K562 (cell line): ENCODE data around the gene CRY2. TPM values are rescaled to one million over a fixed set of nuclear protein-coding genes. Genes with fewer than 3 reads are reported as not detected.

Experiments used
- DDX20 ChIP-seq: fragments of 450-650 bp; IDR thresholded peaks from 2 replicates; pipeline ENCODE4 v1.6.1; 2016; ENCODE audit warnings: missing genetic modification characterization, low read depth, mild to moderate bottlenecking, missing compliant biosample characterization, moderate library complexity
- FOXA3 ChIP-seq, 2 experiments: fragments of 450-650 bp in 1 of 2; sonication (generic) in 1 of 2; formaldehyde crosslinking; IDR thresholded peaks in 1 of 2; conservative IDR thresholded peaks in 1 of 2; 2 replicates each; pipeline versions ENCODE4 v1.4.0 to v1.8.0; 2020 to 2022; ENCODE audit warnings: mild to moderate bottlenecking in 2 of 2, missing genetic modification reagents in 1 of 2
- HDAC1 ChIP-seq, 2 experiments: fragments of 450-650 bp; IDR thresholded peaks; 2 replicates each; pipeline ENCODE4 v1.6.1; 2016 to 2017; ENCODE audit warnings: inconsistent platforms in 1 of 2, mild to moderate bottlenecking in 1 of 2, moderate library complexity in 1 of 2
- MYC ChIP-seq, 2 experiments: fragments of 250-450 bp in 1 of 2; sonication (Bioruptor Pico) in 1 of 2; IDR thresholded peaks; 2 replicates each; pipeline versions ENCODE4 v1.5.1 to v1.6.1; 2012 to 2021; ENCODE audit warnings: low read depth in 2 of 2, borderline replicate concordance in 1 of 2, improper control_type of control experiment in 1 of 2, low read length in 1 of 2, mild to moderate bottlenecking in 1 of 2, moderate library complexity in 1 of 2
- RBM22 ChIP-seq: fragments of 200-400 bp; formaldehyde crosslinking; IDR thresholded peaks from 2 replicates; pipeline ENCODE4 v1.6.1; 2018; ENCODE audit warnings: low read length, low read depth; ENCODE audit not compliant: poor library complexity, severe bottlenecking
- RBM25 ChIP-seq: fragments of 200-400 bp; formaldehyde crosslinking; IDR thresholded peaks from 2 replicates; pipeline ENCODE4 v1.6.1; 2018; ENCODE audit warnings: low read length, low read depth, moderate library complexity; ENCODE audit not compliant: severe bottlenecking
- RBM34 ChIP-seq: fragments of 200-400 bp; formaldehyde crosslinking; IDR thresholded peaks from 2 replicates; pipeline ENCODE4 v1.6.1; 2018; ENCODE audit warnings: low read length, borderline replicate concordance; ENCODE audit not compliant: insufficient read depth
- SNRNP70 ChIP-seq: fragments of 200-400 bp; formaldehyde crosslinking; optimal IDR thresholded peaks from 2 replicates; pipeline ENCODE3; 2017; ENCODE audit warnings: low read depth, low read length
- SP2 ChIP-seq: IDR thresholded peaks from 2 replicates; pipeline ENCODE4 v1.6.1; 2011; ENCODE audit warnings: mild to moderate bottlenecking, low read depth, low read length, moderate library complexity; ENCODE audit not compliant: poor library complexity, severe bottlenecking; ENCODE audit errors: extremely low read depth
- U2AF2 ChIP-seq: fragments of 200-400 bp; formaldehyde crosslinking; optimal IDR thresholded peaks from 2 replicates; pipeline ENCODE3; 2017; ENCODE audit warnings: low read depth, mild to moderate bottlenecking, low read length
- ZC3H4 ChIP-seq: sonication (generic); formaldehyde crosslinking; IDR thresholded peaks from 2 replicates; pipeline ENCODE4 v1.9.0; 2021; ENCODE audit warnings: missing genetic modification reagents, borderline replicate concordance
- ZNF398 ChIP-seq: fragments of 250-450 bp; sonication (Bioruptor Pico); IDR thresholded peaks from 2 replicates; pipeline ENCODE4 v1.8.0; 2021; ENCODE audit warnings: moderate library complexity, mild to moderate bottlenecking, inconsistent platforms
- polyA plus RNA-seq, 8 experiments: library from polyadenylated mRNA; depleted of rRNA in 4 of 8; stranded (reverse) in 5 of 8; unstranded in 3 of 8; fragments of >200 nt; fragmentation: Nextera tagmentation in 2 of 8; fragmentation: Illumina TruSeq in 1 of 8; extraction: Ambion mirVana in 2 of 8; extraction: Trizol in 1 of 8; gene quantifications; 2 replicates each; pipeline versions ENCODE4 v1.2.1 to v1.2.3, GENCODE V29; 2011 to 2014; ENCODE audit warnings: inconsistent platforms in 1 of 8, missing spikeins in 1 of 8
- total RNA-seq, 7 experiments: library from RNA; depleted of rRNA in 6 of 7; stranded (reverse); fragments of >200 nt in 6 of 7; fragmentation: Illumina TruSeq in 2 of 7; extraction: Trizol in 2 of 7; gene quantifications; 2 replicates each; pipeline versions ENCODE4 v1.2.1 to v1.2.3, GENCODE V29; 2011 to 2021; ENCODE audit warnings: low replicate concordance in 1 of 7
- TF ChIP-seq, protein P1 (sequence below): sonication (generic); formaldehyde crosslinking; IDR thresholded peaks from 2 replicates; pipeline ENCODE4 v1.8.1; 2023; ENCODE audit warnings: missing genetic modification reagents, mild to moderate bottlenecking, borderline replicate concordance
- TF ChIP-seq, protein P2 (sequence below): sonication (generic); formaldehyde crosslinking; IDR thresholded peaks from 2 replicates; pipeline ENCODE4 v1.8.1; 2022; ENCODE audit warnings: missing genetic modification reagents

Gene CRY2
- total and polyA plus RNA-seq, 9 of the 15 experiments (the other 6 are each of a cell fraction or from before 2014, with no cell fraction given): 2.3 to 23.9 (median 14.8) TPM

DNA sequence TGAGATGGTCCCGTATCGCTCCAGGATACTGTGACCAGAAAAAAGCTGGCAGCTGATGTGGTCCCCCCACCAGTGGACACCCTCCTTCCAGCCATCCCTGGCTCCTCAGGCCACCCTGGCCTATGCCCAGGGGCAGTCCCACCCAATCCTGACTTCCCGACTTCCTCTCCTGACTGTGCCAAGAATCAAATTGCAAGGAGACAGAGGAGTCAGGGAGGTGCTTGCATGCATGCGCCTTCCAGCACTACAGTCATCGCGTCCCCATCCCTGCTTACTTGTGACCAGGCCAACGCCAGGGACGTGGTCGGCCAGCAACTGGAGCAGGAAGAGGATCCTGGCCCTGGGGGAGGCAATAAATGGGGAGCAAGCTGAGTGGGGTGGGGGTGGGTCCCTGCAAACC lies 63.3 kb downstream of the CRY2 start (continued):
- TF ChIP-seq, protein P1, sequence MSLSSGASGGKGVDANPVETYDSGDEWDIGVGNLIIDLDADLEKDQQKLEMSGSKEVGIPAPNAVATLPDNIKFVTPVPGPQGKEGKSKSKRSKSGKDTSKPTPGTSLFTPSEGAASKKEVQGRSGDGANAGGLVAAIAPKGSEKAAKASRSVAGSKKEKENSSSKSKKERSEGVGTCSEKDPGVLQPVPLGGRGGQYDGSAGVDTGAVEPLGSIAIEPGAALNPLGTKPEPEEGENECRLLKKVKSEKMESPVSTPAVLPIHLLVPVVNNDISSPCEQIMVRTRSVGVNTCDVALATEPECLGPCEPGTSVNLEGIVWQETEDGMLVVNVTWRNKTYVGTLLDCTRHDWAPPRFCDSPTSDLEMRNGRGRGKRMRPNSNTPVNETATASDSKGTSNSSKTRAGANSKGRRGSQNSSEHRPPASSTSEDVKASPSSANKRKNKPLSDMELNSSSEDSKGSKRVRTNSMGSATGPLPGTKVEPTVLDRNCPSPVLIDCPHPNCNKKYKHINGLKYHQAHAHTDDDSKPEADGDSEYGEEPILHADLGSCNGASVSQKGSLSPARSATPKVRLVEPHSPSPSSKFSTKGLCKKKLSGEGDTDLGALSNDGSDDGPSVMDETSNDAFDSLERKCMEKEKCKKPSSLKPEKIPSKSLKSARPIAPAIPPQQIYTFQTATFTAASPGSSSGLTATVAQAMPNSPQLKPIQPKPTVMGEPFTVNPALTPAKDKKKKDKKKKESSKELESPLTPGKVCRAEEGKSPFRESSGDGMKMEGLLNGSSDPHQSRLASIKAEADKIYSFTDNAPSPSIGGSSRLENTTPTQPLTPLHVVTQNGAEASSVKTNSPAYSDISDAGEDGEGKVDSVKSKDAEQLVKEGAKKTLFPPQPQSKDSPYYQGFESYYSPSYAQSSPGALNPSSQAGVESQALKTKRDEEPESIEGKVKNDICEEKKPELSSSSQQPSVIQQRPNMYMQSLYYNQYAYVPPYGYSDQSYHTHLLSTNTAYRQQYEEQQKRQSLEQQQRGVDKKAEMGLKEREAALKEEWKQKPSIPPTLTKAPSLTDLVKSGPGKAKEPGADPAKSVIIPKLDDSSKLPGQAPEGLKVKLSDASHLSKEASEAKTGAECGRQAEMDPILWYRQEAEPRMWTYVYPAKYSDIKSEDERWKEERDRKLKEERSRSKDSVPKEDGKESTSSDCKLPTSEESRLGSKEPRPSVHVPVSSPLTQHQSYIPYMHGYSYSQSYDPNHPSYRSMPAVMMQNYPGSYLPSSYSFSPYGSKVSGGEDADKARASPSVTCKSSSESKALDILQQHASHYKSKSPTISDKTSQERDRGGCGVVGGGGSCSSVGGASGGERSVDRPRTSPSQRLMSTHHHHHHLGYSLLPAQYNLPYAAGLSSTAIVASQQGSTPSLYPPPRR: no peak
- TF ChIP-seq DDX20 (no peak), SNRNP70 (no peak), RBM25 (no peak), U2AF2 (no peak), HDAC1 (IDR thresholded peaks at IDR 0.05) (no peak), ZNF398 (no peak), SP2 (no peak), ZC3H4 (no peak), RBM34 (no peak), RBM22 (no peak), FOXA3 (CRISPR knock-in tag; conservative IDR thresholded peaks at IDR 0.05 in 1 of 2, IDR thresholded peaks at IDR 0.05 in 1 of 2) (no peak), MYC (IDR thresholded peaks at IDR 0.05; ENCODE audit: low read depth, low read length) (no peak), MYC (CRISPR knock-in tag; IDR thresholded peaks at IDR 0.05; ENCODE audit: borderline replicate concordance, low read depth) (no peak)
- TF ChIP-seq, protein P2, sequence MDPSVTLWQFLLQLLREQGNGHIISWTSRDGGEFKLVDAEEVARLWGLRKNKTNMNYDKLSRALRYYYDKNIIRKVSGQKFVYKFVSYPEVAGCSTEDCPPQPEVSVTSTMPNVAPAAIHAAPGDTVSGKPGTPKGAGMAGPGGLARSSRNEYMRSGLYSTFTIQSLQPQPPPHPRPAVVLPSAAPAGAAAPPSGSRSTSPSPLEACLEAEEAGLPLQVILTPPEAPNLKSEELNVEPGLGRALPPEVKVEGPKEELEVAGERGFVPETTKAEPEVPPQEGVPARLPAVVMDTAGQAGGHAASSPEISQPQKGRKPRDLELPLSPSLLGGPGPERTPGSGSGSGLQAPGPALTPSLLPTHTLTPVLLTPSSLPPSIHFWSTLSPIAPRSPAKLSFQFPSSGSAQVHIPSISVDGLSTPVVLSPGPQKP (CRISPR knock-in tag): no peak
